H1 (cell line): ENCODE data around the gene GMEB2. TPM values are rescaled to one million over a fixed set of nuclear protein-coding genes. Genes with fewer than 3 reads are reported as not detected.

Source experiments
- CBX5 ChIP-seq: fragments of 300-800, 300-1000 bp; sonication (generic); IDR thresholded peaks from 2 replicates; pipeline ENCODE4 v1.7.1; 2016; ENCODE audit warnings: antibody characterized with exemption, low read length, low read depth
- CHD2 ChIP-seq: IDR thresholded peaks from 2 replicates; pipeline ENCODE4 v1.6.1; 2012; ENCODE audit warnings: low read length, improper control_type of control experiment
- HDAC2 ChIP-seq, 2 experiments: fragments of 300-600 bp in 1 of 2; sonication (generic) in 1 of 2; IDR thresholded peaks; 2 replicates each; pipeline ENCODE4 v1.6.1; 2011 to 2012; ENCODE audit warnings: low read depth in 2 of 2, low read length in 2 of 2, mild to moderate bottlenecking in 2 of 2, moderate library complexity in 2 of 2, borderline replicate concordance in 1 of 2, inconsistent platforms in 1 of 2
- HDAC6 ChIP-seq: IDR thresholded peaks from one replicate; pipeline ENCODE4 v1.7.1; 2012; ENCODE audit warnings: low read depth, mild to moderate bottlenecking, inconsistent platforms, low read length, moderate library complexity
- JUN ChIP-seq: IDR thresholded peaks from 2 replicates; pipeline ENCODE4 v1.6.1; 2011; ENCODE audit warnings: low read depth, mild to moderate bottlenecking, improper control_type of control experiment, low read length
- KDM1A ChIP-seq: fragments of 200-600, 300-600 bp; sonication (generic); IDR thresholded peaks from 2 replicates; pipeline ENCODE4 v1.7.1; 2016; ENCODE audit warnings: mild to moderate bottlenecking, low read length, borderline replicate concordance
- RFX5 ChIP-seq: IDR thresholded peaks from 2 replicates; pipeline ENCODE4 v1.6.1; 2011; ENCODE audit warnings: low read depth, low read length, improper control_type of control experiment, borderline replicate concordance
- SIN3A ChIP-seq, 2 experiments: IDR thresholded peaks in 1 of 2; conservative IDR thresholded peaks in 1 of 2; 2 replicates each; pipeline ENCODE4 v1.6.1; 2011 to 2012; ENCODE audit warnings: low read length in 2 of 2, improper control_type of control experiment in 1 of 2, low read depth in 1 of 2, mild to moderate bottlenecking in 1 of 2
- SIRT6 ChIP-seq: IDR thresholded peaks from one replicate; pipeline ENCODE4 v1.7.1; 2012; ENCODE audit warnings: low read length, inconsistent platforms
- SIX5 ChIP-seq: IDR thresholded peaks from 2 replicates; pipeline ENCODE4 v1.6.1; 2011; ENCODE audit warnings: mild to moderate bottlenecking, low read depth, low read length
- TAF7 ChIP-seq: optimal IDR thresholded peaks from 2 replicates; pipeline ENCODE3; 2011; ENCODE audit warnings: low read depth, mild to moderate bottlenecking, inconsistent platforms, low read length, moderate library complexity, borderline replicate concordance
- polyA plus RNA-seq, 7 experiments: library from polyadenylated mRNA; depleted of rRNA in 3 of 7; stranded (reverse) in 5 of 7; unstranded in 2 of 7; fragments of >200 nt in 5 of 7; fragments of 200-250 nt in 2 of 7; gene quantifications; 1 replicate in 5 of 7; 2 replicates in 1 of 7; 4 replicates in 1 of 7; pipeline versions ENCODE4 v1.2.1 to v1.2.3, GENCODE V29; 2011 to 2013; ENCODE audit warnings: missing spikeins in 2 of 7, mixed read lengths in 2 of 7
- total RNA-seq: library from RNA; stranded (reverse); fragmentation: NEBNext Ultra II Directional; extraction: Animal tissue kit (Norgen Biotek cat#: 25700); gene quantifications from 2 replicates; pipeline ENCODE4 v1.2.1, GENCODE V29; 2021
- TF ChIP-seq, protein P1 (sequence below): IDR thresholded peaks from 2 replicates; pipeline ENCODE4 v1.6.1; 2012; ENCODE audit warnings: low read length, inconsistent platforms
- TF ChIP-seq, protein P2 (sequence below): IDR thresholded peaks from 2 replicates; pipeline ENCODE4 v1.6.1; 2012; ENCODE audit warnings: inconsistent platforms

Gene GMEB2
- total and polyA plus RNA-seq, 2 of the 8 experiments (the other 6 are each of a cell fraction or from before 2014, with no cell fraction given) = 12.9 to 14.2 TPM

DNA sequence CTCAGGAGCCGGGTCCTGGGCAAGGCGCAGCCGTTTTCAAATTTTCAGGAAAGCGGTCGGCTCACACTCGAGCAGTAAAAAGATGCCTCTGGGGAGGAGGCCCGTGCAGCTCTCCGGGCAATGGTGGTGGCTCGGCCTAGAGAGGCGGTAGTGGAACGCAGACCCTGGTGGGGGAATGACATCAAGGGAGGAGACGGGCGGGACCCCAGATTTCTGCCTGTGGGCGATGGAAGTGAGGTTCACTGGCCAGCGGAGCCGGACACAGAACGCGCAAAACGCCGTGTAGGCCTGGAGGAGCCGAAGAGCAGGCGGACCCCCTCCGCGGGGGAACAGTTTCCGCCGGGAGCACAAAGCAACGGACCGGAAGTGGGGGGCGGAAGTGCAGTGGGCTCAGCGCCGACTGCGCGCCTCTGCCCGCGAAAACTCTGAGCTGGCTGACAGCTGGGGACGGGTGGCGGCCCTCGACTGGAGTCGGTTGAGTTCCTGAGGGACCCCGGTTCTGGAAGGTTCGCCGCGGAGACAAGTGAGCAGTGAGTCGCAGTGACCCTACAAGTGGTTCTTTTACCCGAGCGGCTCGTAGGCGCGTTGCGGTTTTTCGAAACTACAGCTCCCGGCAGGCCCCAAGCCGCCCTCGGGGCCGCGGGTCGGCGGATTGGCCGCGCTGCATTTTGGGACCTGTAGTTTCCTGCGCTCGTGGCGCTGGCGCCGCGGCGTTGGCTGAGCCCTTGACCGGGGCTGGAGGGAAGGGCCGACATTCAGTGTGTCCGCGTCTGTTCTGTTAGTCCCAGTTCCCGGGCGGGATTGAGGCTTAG, 31.2 kb upstream of the GMEB2 start, which contains the start of gene RTEL1 (continued):
- TF ChIP-seq, protein P1, sequence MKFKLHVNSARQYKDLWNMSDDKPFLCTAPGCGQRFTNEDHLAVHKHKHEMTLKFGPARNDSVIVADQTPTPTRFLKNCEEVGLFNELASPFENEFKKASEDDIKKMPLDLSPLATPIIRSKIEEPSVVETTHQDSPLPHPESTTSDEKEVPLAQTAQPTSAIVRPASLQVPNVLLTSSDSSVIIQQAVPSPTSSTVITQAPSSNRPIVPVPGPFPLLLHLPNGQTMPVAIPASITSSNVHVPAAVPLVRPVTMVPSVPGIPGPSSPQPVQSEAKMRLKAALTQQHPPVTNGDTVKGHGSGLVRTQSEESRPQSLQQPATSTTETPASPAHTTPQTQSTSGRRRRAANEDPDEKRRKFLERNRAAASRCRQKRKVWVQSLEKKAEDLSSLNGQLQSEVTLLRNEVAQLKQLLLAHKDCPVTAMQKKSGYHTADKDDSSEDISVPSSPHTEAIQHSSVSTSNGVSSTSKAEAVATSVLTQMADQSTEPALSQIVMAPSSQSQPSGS = peak; percentile 36; the same call in 1 of the 2 replicates
- TF ChIP-seq SIRT6 (no peak), SIX5 (peak; percentile 91), JUN (no peak), HDAC6 (no peak), CHD2 (no peak), SIN3A (conservative IDR thresholded peaks at IDR 0.05 in 1 of 2, IDR thresholded peaks at IDR 0.05 in 1 of 2; ENCODE audit: low read depth in 1 of 2, low read length in 2 of 2) (peak; percentile 73 to 93; a peak in 2 of 4 replicates), KDM1A (no peak), TAF7 (peak; percentile 28), HDAC2 (IDR thresholded peaks at IDR 0.05; ENCODE audit: borderline replicate concordance in 1 of 2, low read depth in 2 of 2, low read length in 2 of 2) (peak in 1 of 2 experiments; percentile 87; a peak in 1 of 4 replicates), CBX5 (no peak), RFX5 (no peak)
- TF ChIP-seq, protein P2, sequence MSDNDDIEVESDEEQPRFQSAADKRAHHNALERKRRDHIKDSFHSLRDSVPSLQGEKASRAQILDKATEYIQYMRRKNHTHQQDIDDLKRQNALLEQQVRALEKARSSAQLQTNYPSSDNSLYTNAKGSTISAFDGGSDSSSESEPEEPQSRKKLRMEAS = peak; percentile 53
